Measurements from ENCODE around the gene MRPL4. TPM values are rescaled to one million over a fixed set of nuclear protein-coding genes. Genes with fewer than 3 reads are reported as not detected.
"Not testable (repeated sequence)": the region's sequence is repeated elsewhere in the genome, so short reads cannot be mapped to it uniquely, and the experiment has no call there.

MRPL4 gene
- total RNA-seq, 1 donor from 2014 or later, result 48.7 TPM

- DNase-seq (ENCODE audit: low spot score), result no peak
Measured at GRCh38 chr19:10262771-10263170, 10.8 kb downstream of the MRPL4 start.

DNA sequence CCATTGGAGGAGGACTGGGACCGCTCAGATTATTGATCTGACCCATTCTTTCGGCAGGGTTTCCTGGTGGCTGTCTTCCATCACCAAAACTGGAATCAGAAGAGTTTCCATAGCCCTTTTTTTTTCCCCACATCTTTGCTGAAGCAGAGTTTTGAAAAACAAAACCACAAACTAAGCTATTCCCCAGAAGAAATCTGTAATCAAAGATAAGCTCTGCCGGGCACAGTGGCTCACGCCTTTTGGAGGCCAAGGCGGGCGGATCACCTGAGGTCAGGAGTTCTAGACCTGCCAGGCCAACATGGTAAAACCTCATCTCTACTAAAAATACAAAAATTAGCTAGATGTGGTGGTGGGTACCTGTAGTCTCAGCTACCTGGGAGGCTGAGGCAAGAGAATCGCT is 14.7 kb downstream of the MRPL4 start:
- DNase-seq (ENCODE audit: low spot score), result no peak

GRCh38 chr19:10268071-10268470 is 16.1 kb downstream of the MRPL4 start:
- no peak for DNase-seq (ENCODE audit: low spot score)

- DNase-seq (ENCODE audit: low spot score), result peak; percentile 87
Measured at GRCh38 chr19:10269333-10270179, 17.5 kb downstream of the MRPL4 start.

DNA sequence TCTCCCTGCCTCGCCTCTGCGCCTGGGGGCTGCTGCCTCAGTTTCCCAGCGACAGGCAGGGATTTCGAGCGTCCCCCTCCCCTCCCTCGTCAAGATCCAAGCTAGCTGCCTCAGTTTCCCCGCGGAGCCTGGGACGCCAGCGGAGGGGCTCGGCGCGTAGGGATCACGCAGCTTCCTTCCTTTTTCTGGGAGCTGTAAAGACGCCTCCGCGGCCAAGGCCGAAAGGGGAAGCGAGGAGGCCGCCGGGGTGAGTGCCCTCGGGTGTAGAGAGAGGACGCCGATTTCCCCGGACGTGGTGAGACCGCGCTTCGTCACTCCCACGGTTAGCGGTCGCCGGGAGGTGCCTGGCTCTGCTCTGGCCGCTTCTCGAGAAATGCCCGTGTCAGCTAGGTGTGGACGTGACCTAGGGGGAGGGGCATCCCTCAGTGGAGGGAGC is 18.2 kb downstream of the MRPL4 start:
- DNase-seq (ENCODE audit: low spot score), result peak; percentile 70

DNA sequence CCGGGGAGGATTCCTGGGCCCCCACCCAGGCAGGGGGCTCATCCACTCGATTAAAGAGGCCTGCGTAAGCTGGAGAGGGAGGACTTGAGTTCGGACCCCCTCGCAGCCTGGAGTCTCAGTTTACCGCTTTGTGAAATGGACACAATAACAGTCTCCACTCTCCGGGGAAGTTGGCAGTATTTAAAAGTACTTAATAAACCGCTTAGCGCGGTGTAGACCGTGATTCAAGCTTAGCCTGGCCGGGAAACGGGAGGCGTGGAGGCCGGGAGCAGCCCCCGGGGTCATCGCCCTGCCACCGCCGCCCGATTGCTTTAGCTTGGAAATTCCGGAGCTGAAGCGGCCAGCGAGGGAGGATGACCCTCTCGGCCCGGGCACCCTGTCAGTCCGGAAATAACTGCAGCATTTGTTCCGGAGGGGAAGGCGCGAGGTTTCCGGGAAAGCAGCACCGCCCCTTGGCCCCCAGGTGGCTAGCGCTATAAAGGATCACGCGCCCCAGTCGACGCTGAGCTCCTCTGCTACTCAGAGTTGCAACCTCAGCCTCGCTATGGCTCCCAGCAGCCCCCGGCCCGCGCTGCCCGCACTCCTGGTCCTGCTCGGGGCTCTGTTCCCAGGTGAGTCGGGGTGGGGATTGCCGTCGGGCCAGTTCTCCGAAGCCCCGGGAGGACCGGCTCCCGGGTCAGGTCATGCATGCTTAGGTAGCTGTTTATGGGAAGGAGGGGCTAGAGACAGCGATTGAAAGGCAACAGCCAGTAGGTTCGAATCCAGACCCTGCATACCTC is 18.8 kb downstream of the MRPL4 start, which contains the start of gene ICAM1:
Gene ICAM1 (plus strand): TSS at position 505 of the 779 bp plus-strand sequence. CDS start 40 bp downstream, at position 545.
- peak; percentile 78 for DNase-seq (ENCODE audit: low spot score)

DNA sequence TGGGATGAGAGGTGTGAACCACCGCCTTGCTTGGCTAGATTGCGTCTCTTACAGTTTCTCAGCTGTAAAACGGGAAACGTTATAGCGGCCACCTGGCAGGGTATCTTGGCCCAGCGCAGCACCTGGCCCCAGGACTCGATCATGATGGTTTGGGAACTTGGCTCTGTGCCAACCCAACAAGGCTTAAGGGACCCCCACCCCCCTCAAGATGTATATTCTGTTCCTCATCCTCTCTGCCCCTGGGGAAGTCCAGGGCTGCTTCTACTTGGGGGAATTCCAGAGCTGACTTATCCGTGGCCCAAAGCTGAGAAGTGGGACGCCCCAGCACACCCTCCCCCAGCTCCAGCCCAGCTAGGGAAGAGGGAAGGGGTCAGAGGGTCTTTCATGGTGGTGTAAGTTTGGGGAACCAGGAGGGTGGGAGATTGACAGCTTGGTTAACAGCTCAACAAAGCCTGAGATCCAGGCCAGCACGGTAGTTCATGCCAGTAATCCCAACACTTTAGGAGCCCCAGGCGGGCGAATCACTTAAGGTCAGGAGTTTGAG is 19.6 kb downstream of the MRPL4 start:
- DNase-seq (ENCODE audit: low spot score), result no peak

GRCh38 chr19:10274589-10274988 is 22.6 kb downstream of the MRPL4 start:
- DNase-seq (ENCODE audit: low spot score), result no peak

DNA sequence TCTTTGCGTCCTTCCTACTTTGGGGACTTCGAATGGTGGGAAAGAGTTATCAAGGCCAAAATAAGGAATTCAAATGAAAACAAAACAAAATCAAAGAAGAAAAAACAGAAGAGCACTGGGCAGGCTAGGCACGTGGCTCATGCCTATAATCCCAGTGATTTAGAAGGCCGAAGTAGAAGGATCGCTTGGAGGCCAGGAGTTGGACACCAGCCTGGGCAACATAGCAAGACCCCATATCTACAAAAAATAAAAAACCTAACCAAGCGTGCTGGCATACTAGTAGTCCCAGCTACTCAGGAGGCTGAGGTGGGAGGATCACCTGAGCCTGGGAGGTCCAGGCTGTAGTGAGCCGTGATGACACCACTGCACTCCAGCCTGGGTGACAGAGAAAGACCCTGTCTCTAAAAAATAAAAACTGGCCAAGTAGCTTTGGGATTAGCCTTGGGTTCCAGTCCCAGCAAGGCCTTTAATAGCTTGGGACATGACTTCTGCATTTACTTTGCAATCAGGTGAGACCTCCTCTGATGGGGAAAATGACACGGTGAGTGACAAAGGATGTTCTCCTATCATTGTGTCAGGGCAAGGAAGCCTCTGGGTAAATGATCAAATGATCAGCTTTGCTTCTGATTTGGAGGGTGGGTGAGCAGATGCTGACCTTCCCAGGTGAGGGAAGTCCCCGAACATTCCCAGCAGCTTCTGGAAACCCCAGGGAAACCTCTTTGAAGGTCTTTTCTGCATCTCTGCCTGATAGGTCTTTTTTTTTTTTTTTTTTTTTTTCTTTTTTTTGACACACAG is 26.0 kb downstream of the MRPL4 start:
- DNase-seq (ENCODE audit: low spot score), result no peak

DNA sequence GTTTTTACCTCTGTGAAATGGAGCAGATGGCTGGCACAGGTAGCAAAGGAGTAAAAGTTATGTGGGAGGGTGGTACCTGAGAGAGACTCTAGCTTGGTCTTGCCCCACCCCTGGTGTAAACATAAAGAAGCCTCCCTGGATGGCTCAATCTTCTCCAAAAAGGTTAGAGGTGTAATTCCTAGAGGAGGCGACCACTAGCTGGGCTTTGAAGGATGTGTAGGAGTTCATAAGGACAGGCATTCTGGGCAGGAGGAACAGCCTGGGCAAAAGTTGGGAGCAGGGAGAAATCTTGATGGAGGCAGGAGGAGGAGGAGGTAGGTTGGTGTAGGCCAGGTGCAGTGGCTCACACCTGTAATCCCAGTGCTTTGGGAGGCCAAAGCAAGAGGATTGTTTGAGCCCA is 26.9 kb downstream of the MRPL4 start:
- DNase-seq (ENCODE audit: low spot score), result no peak

GRCh38 chr19:10279737-10280442 is 27.9 kb downstream of the MRPL4 start:
- DNase-seq (ENCODE audit: low spot score), result no peak

DNA sequence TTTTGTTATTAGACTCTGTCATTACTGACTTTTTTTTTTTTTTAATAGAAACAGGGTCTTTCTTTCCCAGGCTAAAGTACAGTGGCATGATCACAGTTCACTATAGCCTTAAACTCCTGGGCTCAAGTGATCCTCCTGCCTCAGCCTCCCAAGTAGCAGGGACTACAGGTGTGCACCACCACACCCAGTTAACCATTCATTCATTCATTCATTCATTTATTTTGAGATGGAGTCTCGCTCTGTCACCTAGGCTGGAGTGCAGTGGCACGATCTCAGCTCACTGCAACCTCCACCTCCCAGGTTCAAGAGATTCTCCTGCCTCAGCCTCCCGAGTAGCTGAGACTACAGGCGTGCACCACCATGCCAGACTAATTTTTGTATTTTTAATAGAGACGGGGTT is 30.0 kb downstream of the MRPL4 start:
- DNase-seq (ENCODE audit: low spot score), result not testable (repeated sequence)

- no peak for DNase-seq (ENCODE audit: low spot score)
Measured at GRCh38 chr19:10283301-10284064, 31.5 kb downstream of the MRPL4 start.

GRCh38 chr19:10284065-10284959 is 32.3 kb downstream of the MRPL4 start:
- DNase-seq (ENCODE audit: low spot score), result no peak

GRCh38 chr19:10284960-10285278 is 32.9 kb downstream of the MRPL4 start:
- DNase-seq (ENCODE audit: low spot score), result no peak

DNA sequence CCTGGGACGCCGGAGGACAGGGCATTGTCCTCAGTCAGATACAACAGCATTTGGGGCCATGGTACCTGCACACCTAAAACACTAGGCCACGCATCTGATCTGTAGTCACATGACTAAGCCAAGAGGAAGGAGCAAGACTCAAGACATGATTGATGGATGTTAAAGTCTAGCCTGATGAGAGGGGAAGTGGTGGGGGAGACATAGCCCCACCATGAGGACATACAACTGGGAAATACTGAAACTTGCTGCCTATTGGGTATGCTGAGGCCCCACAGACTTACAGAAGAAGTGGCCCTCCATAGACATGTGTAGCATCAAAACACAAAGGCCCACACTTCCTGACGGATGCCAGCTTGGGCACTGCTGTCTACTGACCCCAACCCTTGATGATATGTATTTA is 33.4 kb downstream of the MRPL4 start:
- no peak for DNase-seq (ENCODE audit: low spot score)

GRCh38 chr19:10286803-10287737 is 35.1 kb downstream of the MRPL4 start, which contains the start of gene ICAM4:
ICAM4 (plus strand) TSS chr19:10286955; CDS start chr19:10287013, 58 bp downstream.
- no peak for DNase-seq (ENCODE audit: low spot score)

GRCh38 chr19:10288662-10289166 is 36.7 kb downstream of the MRPL4 start:
- no peak for DNase-seq (ENCODE audit: low spot score)
